Measurements from ENCODE around the gene PTGIS. TPM values are rescaled to one million over a fixed set of nuclear protein-coding genes. Genes with fewer than 3 reads are reported as not detected.

PTGIS gene
- total and polyA plus RNA-seq, 8 donors = 4.9 to 84.8 (median 14.9) TPM

- H3K4me3 ChIP-seq = no peak overlapping the region
- H3K36me3 ChIP-seq = no peaks in the 10 kb centered on the region
- intact Hi-C loops (cut with DNase I; ENCODE audit: low total_unique reads) = no loop called here
- no peaks in the 10 kb centered on the region for H3K9me3 ChIP-seq
- no peak for TF ChIP-seq CTCF (IDR thresholded peaks at IDR 0.05)
- no peak for TF ChIP-seq EP300 (IDR thresholded peaks at IDR 0.05)
- TF ChIP-seq POLR2A (IDR thresholded peaks at IDR 0.05) = no peak
- no peak for TF ChIP-seq POLR2AphosphoS5 (IDR thresholded peaks at IDR 0.05)
- no peak for DNase-seq
- H3K27ac ChIP-seq = no peak overlapping the region
- H3K27me3 ChIP-seq = peaks cover 0 to 14% (median 7%) of the 10 kb centered on the region in 3 donors
- peaks cover 0 to 10% (median 8%) of the 10 kb centered on the region in 4 donors for H3K4me1 ChIP-seq
- WGBS, 5 donors = 83 to 91% (median 90%) methylated on average over 6 of the region's 6 CpGs
Measured at GRCh38 chr20:49456646-49457045, 111.3 kb downstream of the PTGIS start.

GRCh38 chr20:49455691-49456090, 112.2 kb downstream of the PTGIS start:
- Histone ChIP-seq H3K27me3 (peaks cover 0 to 17% (median 7%) of the 10 kb centered on the region in 3 donors), H3K27ac (no peak overlapping the region), H3K4me3 (no peak overlapping the region), H3K36me3 (no peaks in the 10 kb centered on the region), H3K4me1 (peaks cover 0 to 20% (median 10%) of the 10 kb centered on the region in 4 donors), H3K9me3 (no peaks in the 10 kb centered on the region)
- TF ChIP-seq CTCF (IDR thresholded peaks at IDR 0.05) (no peak), POLR2AphosphoS5 (IDR thresholded peaks at IDR 0.05) (no peak), POLR2A (IDR thresholded peaks at IDR 0.05) (no peak), EP300 (IDR thresholded peaks at IDR 0.05) (no peak)
- DNase-seq = no peak
- intact Hi-C loops (cut with DNase I; ENCODE audit: low total_unique reads) = no loop called here
- 58 to 72% (median 69%) methylated on average over 6 of the region's 6 CpGs for WGBS, 5 donors

Other genes with a start within 250 kb of the PTGIS start
- 10 to 100 TPM in 1 of 5 donors, 1 to 10 TPM in 3, under 1 TPM in 1; 0.58 to 21.0 (median 3.5) TPM for gene KCNB1, start 85.5 kb downstream of the PTGIS start, total RNA-seq
- gene KCNB1, start 85.5 kb downstream of the PTGIS start, polyA plus RNA-seq = 1 to 10 TPM in 1 of 3 donors, under 1 TPM in 1, not detected in 1; 0.12 to 1.4 TPM
- gene B4GALT5, start 145.7 kb upstream of the PTGIS start, total RNA-seq = 10 to 100 TPM; 17.5 to 40.0 (median 25.8) TPM
- 10 to 100 TPM in 2 of 3 donors, 1 to 10 TPM in 1; 7.5 to 10.8 (median 10.2) TPM for gene B4GALT5, start 145.7 kb upstream of the PTGIS start, polyA plus RNA-seq
- gene SLC9A8, start 244.7 kb upstream of the PTGIS start, total RNA-seq = 10 to 100 TPM in 4 of 5 donors, 1 to 10 TPM in 1; 2.7 to 21.0 (median 17.2) TPM
- gene SLC9A8, start 244.7 kb upstream of the PTGIS start, polyA plus RNA-seq = 1 to 10 TPM; 2.3 to 9.8 (median 2.7) TPM